ENCODE results near the gene GRIN2D. TPM values are rescaled to one million over a fixed set of nuclear protein-coding genes. Genes with fewer than 3 reads are reported as not detected.

The GRIN2D gene
- total RNA-seq, 1 experiment from 2014 or later, result 23.0 TPM

- TF ChIP-seq AFF4 (CRISPR knock-in tag; IDR thresholded peaks at IDR 0.05; ENCODE audit: borderline replicate concordance), result no peak
- Mint-ChIP-seq H3K36me3 (peaks cover 23% of the 10 kb centered on the region), H3K9me3 (no peaks in the 10 kb centered on the region), H3K27ac (no peak overlapping the region), H3K27me3 (ENCODE audit: low read depth) (peaks cover 4% of the 10 kb centered on the region; the same call in 1 of the 2 replicates), H3K4me1 (peaks cover 32% of the 10 kb centered on the region), H3K4me3 (no peak overlapping the region)
- POLR2A ChIA-PET, result no interaction called here
- DNase-seq (ENCODE audit: low spot score) (no peak), ATAC-seq (no peak)
- CTCF ChIA-PET, result interaction anchor here (7.6 kb wide), 1 partner anchor 26 kb away, joined by 70 read pairs; the partner anchor contains the start of gene KDELR1
Observed at GRCh38 chr19:48417421-48417820, 24.0 kb downstream of the GRIN2D start.

- peak overlapping the region; percentile 87 for H3K27ac Mint-ChIP-seq
- ChIA-PET CTCF (interaction anchor here (1.0 to 7.6 kb wide), 4 partner anchors 12 to 27 kb away, joined by 3 to 70 read pairs (median 4); partner anchors contain the start of gene KDELR1), POLR2A (interaction anchor here (1.7 kb wide), 1 partner anchor 18 kb away, joined by 6 read pairs; no protein-coding TSS in a partner anchor)
- peaks cover 29% of the 10 kb centered on the region for H3K4me1 Mint-ChIP-seq
- H3K36me3 Mint-ChIP-seq, result peaks cover 30% of the 10 kb centered on the region
- TF ChIP-seq MXD4 (CRISPR knock-in tag; IDR thresholded peaks at IDR 0.05; ENCODE audit: borderline replicate concordance), result no peak
- no peak for TF ChIP-seq ATF1 (CRISPR knock-in tag; IDR thresholded peaks at IDR 0.05)
- peaks cover 4% of the 10 kb centered on the region; the same call in 1 of the 2 replicates for H3K27me3 Mint-ChIP-seq (ENCODE audit: low read depth)
- peak overlapping the region; percentile 36; the same call in 1 of the 2 replicates for H3K4me3 Mint-ChIP-seq
- DNase-seq (ENCODE audit: low spot score) (no peak), ATAC-seq (no peak)
- no peaks in the 10 kb centered on the region for H3K9me3 Mint-ChIP-seq
Observed at GRCh38 chr19:48418317-48419064, 25.0 kb downstream of the GRIN2D start.

- ATAC-seq (peak; percentile 55), DNase-seq (ENCODE audit: low spot score) (peak; percentile 88)
- H3K27ac Mint-ChIP-seq, result peak overlapping the region; percentile 87
- peak overlapping the region; percentile 36 for H3K4me3 Mint-ChIP-seq
- ChIA-PET CTCF (interaction anchor here (0.6 to 7.6 kb wide), 6 partner anchors 11 to 87 kb away, joined by 3 to 70 read pairs (median 4); partner anchors contain the start of gene KDELR1), POLR2A (interaction anchor here (1.7 kb wide), 1 partner anchor 19 kb away, joined by 6 read pairs; no protein-coding TSS in a partner anchor)
- peaks cover 34% of the 10 kb centered on the region for H3K36me3 Mint-ChIP-seq
- H3K9me3 Mint-ChIP-seq, result no peaks in the 10 kb centered on the region
- peaks cover 21% of the 10 kb centered on the region for H3K4me1 Mint-ChIP-seq
- TF ChIP-seq SP1 (CRISPR knock-in tag; conservative IDR thresholded peaks at IDR 0.05) (peak; percentile 91), ZNF232 (CRISPR knock-in tag; IDR thresholded peaks at IDR 0.05) (no peak)
- H3K27me3 Mint-ChIP-seq (ENCODE audit: low read depth), result no peaks in the 10 kb centered on the region
Observed at GRCh38 chr19:48419158-48419920, 25.9 kb downstream of the GRIN2D start.

- DNase-seq (ENCODE audit: low spot score), result no peak
- Mint-ChIP-seq H3K27me3 (ENCODE audit: low read depth) (no peaks in the 10 kb centered on the region), H3K9me3 (no peaks in the 10 kb centered on the region), H3K36me3 (peaks cover 29% of the 10 kb centered on the region), H3K4me3 (no peak overlapping the region), H3K27ac (no peak overlapping the region), H3K4me1 (peaks cover 18% of the 10 kb centered on the region)
- ChIA-PET CTCF (interaction anchor here (1.1 kb wide), 1 partner anchor 20 kb away, joined by 4 read pairs; no protein-coding TSS in a partner anchor), POLR2A (no interaction called here)
- ATAC-seq, result no peak
- no peak for TF ChIP-seq ATF2 (CRISPR knock-in tag; IDR thresholded peaks at IDR 0.05; ENCODE audit: borderline replicate concordance, low read depth)
- TF ChIP-seq AFF4 (CRISPR knock-in tag; IDR thresholded peaks at IDR 0.05; ENCODE audit: borderline replicate concordance), result no peak
- no peak for TF ChIP-seq ZNF121 (CRISPR knock-in tag; IDR thresholded peaks at IDR 0.05)
- no peak for TF ChIP-seq TEAD1 (CRISPR knock-in tag; IDR thresholded peaks at IDR 0.05)
- TF ChIP-seq CREB1 (CRISPR knock-in tag; IDR thresholded peaks at IDR 0.05), result no peak
- TF ChIP-seq KAT7 (CRISPR knock-in tag; IDR thresholded peaks at IDR 0.05; ENCODE audit: borderline replicate concordance), result no peak
- no peak for TF ChIP-seq E2F5 (CRISPR knock-in tag; IDR thresholded peaks at IDR 0.05)
- no peak for TF ChIP-seq IRF2 (CRISPR knock-in tag; IDR thresholded peaks at IDR 0.05; ENCODE audit: borderline replicate concordance, low read depth)
- no peak for TF ChIP-seq ZNF138 (CRISPR knock-in tag; conservative IDR thresholded peaks at IDR 0.05)
- TF ChIP-seq E2F1 (CRISPR knock-in tag; IDR thresholded peaks at IDR 0.05), result no peak
Observed at GRCh38 chr19:48421548-48421947, 28.1 kb downstream of the GRIN2D start.
